Thoracic aorta (tissue), 2 donors: ENCODE data around the gene HSPA6. TPM values are rescaled to one million over a fixed set of nuclear protein-coding genes. Genes with fewer than 3 reads are reported as not detected.
"Not testable (repeated sequence)": the region's sequence is repeated elsewhere in the genome, so short reads cannot be mapped to it uniquely, and the experiment has no call there.

ENCODE experiments used
- ATAC-seq: fragments of 150-250 bp; one replicate; pipeline ENCODE4 v1.8.0; 2017; ENCODE audit warnings: low read depth; ENCODE audit not compliant: insufficient number of reproducible peaks, low FRiP score
- DNase-seq: peaks from one replicate; pipeline ENCODE4 v3.0.0-alpha.2; 2020; ENCODE audit warnings: low spot score
- H3K27ac ChIP-seq, 2 donors: fragments of 200-600 bp; sonication (generic); 1 replicate in 1 of 2; 2 replicates in 1 of 2; pipeline ENCODE4 v1.5.1; 2016; ENCODE audit warnings: mild to moderate bottlenecking in 2 of 2, moderate library complexity in 2 of 2
- H3K27me3 ChIP-seq: fragments of 200-600 bp; sonication (generic); replicated peaks from 2 replicates; pipeline ENCODE4 v1.6.0; 2016; ENCODE audit warnings: mild to moderate bottlenecking; ENCODE audit not compliant: insufficient read depth
- H3K36me3 ChIP-seq: fragments of 200-600 bp; sonication (generic); one replicate; pipeline ENCODE4 v1.5.1; 2016
- H3K4me1 ChIP-seq, 2 donors: fragments of 200-600 bp; sonication (generic); 1 replicate in 1 of 2; 2 replicates in 1 of 2; pipeline versions ENCODE4 v1.5.1 to v1.6.0; 2016; ENCODE audit warnings: low read depth in 2 of 2, mild to moderate bottlenecking in 1 of 2; ENCODE audit not compliant: control insufficient read depth in 1 of 2
- H3K4me3 ChIP-seq: fragments of 200-600 bp; sonication (generic); 2 replicates; pipeline ENCODE4 v1.5.1; 2016; ENCODE audit warnings: mild to moderate bottlenecking
- H3K9me3 ChIP-seq: fragments of 200-600 bp; sonication (generic); 2 replicates; pipeline ENCODE4 v1.5.1; 2016
- total RNA-seq, 2 donors: library from RNA; depleted of rRNA; stranded (reverse); fragments of >200 nt; gene quantifications; one replicate each; pipeline versions ENCODE4 v1.1.0 to v1.2.3, GENCODE V29; 2016
- TF ChIP-seq, protein P1 (sequence below): fragments of 200-600 bp; sonication (generic); IDR thresholded peaks from one replicate; pipeline ENCODE4 v1.5.1; 2019; ENCODE audit warnings: antibody characterized with exemption

Gene HSPA6
- total RNA-seq, 2 donors from 2014 or later: 7.7 to 11.9 TPM

DNA sequence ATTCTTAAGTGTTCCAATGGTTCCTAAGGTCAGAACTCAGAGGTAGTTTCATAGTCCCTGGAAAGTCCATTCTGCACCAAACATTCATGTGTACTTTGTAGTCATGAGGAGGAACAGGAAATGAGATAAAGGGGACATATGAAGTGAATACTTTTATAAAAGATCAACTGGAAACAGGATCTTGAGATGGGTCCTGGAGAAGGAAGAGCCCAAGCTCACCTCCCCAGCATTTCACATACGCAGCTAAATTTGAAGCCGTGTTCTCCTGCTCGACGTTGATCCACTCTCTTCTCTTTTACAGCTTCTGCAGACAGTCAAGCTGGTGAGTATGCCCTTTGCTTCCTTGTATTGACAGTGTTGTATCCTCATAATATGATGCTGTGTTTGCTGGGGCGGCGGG is 18.7 kb upstream of the HSPA6 start:
- Histone ChIP-seq H3K27me3 (peaks cover 7% of the 10 kb centered on the region), H3K36me3 (no peaks in the 10 kb centered on the region), H3K9me3 (no peaks in the 10 kb centered on the region), H3K27ac (peak overlapping the region in 1 of 2 donors; percentile 35), H3K4me1 (no peaks in the 10 kb centered on the region), H3K4me3 (peak overlapping the region; percentile 62)
- no peak for DNase-seq
- ATAC-seq: no peak
- TF ChIP-seq, protein P1, sequence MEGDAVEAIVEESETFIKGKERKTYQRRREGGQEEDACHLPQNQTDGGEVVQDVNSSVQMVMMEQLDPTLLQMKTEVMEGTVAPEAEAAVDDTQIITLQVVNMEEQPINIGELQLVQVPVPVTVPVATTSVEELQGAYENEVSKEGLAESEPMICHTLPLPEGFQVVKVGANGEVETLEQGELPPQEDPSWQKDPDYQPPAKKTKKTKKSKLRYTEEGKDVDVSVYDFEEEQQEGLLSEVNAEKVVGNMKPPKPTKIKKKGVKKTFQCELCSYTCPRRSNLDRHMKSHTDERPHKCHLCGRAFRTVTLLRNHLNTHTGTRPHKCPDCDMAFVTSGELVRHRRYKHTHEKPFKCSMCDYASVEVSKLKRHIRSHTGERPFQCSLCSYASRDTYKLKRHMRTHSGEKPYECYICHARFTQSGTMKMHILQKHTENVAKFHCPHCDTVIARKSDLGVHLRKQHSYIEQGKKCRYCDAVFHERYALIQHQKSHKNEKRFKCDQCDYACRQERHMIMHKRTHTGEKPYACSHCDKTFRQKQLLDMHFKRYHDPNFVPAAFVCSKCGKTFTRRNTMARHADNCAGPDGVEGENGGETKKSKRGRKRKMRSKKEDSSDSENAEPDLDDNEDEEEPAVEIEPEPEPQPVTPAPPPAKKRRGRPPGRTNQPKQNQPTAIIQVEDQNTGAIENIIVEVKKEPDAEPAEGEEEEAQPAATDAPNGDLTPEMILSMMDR: no peak

DNA sequence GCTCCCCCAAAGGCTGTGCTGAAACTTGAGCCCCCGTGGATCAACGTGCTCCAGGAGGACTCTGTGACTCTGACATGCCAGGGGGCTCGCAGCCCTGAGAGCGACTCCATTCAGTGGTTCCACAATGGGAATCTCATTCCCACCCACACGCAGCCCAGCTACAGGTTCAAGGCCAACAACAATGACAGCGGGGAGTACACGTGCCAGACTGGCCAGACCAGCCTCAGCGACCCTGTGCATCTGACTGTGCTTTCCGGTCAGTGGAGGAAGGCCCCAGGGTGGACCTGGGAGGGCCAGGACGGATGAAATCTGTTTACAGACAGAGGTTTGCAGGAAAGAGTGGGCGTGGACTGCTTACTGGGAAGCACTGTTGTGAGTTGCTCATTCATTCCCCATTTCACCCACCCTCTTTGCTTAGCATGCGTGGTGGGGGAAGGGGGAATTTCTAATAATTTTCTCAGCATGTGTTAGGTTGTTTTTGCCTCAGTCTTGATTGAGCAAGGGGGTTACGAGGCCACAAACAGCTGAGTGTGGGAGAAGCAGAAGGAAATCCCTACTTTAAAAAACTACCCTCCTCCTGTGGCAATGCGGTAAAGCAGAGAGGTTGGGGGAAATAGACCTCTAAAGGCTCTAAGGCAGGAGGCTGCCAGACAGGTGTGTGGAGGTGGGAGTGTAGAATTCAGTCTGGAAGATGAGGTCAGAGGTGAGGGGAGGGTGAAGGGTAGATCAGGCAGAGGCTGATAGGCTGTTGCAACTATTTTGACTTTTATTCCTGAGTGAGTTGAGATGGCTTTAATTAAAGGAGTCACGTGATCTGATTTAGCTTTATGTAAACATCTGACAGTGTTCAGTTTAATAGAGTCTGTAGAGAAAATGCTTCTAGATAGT is 17.8 kb upstream of the HSPA6 start:
- DNase-seq (no peak), ATAC-seq (no peak)
- H3K27ac ChIP-seq: peak overlapping the region in 1 of 2 donors; percentile 35
- no peaks in the 10 kb centered on the region for H3K4me1 ChIP-seq
- H3K9me3 ChIP-seq: no peaks in the 10 kb centered on the region
- H3K36me3 ChIP-seq: no peaks in the 10 kb centered on the region
- peak overlapping the region; percentile 62 for H3K4me3 ChIP-seq
- TF ChIP-seq, protein P1: no peak
- peaks cover 7% of the 10 kb centered on the region for H3K27me3 ChIP-seq

DNA sequence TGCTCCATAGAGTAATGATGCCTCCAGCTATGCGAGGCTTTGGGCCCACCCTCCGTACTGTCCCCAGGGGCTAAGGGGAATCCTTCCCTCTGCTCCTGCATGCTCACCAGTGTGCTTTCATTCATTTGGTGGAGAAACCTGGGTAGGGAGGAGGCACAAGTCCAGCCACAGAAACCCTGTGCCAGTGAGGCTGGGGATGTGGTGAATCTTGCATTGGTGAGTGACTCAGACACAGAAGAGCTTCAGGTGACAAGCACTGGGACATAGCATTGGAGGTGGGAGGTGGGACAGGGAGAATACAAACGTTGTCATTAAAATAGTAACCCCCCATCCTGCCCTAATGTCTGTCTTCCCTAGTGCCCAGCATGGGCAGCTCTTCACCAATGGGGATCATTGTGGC is 13.9 kb upstream of the HSPA6 start:
- TF ChIP-seq, protein P1: no peak
- H3K9me3 ChIP-seq: no peaks in the 10 kb centered on the region
- no peak for DNase-seq

DNA sequence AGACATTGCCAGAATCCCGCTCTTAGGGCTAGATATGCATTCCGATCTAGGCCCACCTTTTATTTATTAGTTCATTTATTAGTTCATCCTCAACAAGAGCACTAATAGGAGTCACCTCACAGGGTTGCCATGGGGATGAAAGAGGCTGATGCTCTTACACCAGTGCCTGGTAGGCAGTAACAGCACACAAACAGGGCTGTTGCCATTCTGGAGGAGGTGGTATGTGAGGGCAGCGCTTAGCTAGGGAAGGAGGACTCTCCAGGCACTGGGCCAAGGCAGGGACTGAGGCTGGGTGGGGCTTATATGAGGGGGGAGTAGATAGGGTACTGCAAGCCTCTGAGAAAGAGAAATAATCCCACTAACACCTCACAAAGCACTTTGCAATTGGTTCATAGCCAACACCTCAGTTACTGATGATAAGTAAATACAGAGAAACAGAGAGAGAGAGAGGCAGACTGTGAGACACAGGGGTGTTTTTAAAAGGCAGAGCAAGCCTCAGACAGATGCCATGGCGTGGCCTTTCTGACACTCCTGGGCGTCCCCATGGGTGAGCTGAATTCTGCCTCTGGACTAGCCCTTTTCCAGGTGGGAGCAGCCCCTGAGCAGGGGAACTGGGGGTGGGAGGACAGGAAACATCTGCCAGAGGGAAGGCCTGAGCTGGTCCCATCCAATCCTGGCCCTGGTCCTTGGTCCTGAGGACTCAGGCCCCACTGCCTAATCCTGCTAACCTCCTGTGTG is 13.2 kb upstream of the HSPA6 start:
- no peak overlapping the region for H3K27ac ChIP-seq
- no peaks in the 10 kb centered on the region for H3K36me3 ChIP-seq
- peaks cover 9 to 23% of the 10 kb centered on the region in 2 donors for H3K4me1 ChIP-seq
- TF ChIP-seq, protein P1: no peak
- DNase-seq (no peak), ATAC-seq (no peak)
- H3K27me3 ChIP-seq: no peaks in the 10 kb centered on the region
- H3K9me3 ChIP-seq: no peaks in the 10 kb centered on the region
- H3K4me3 ChIP-seq: no peak overlapping the region

More for the DNA sequence above, 13.9 kb upstream of the HSPA6 start:
- ATAC-seq: no peak
- H3K27ac ChIP-seq: no peak overlapping the region
- no peaks in the 10 kb centered on the region for H3K36me3 ChIP-seq
- H3K4me3 ChIP-seq: no peak overlapping the region
- H3K27me3 ChIP-seq: peaks cover 4% of the 10 kb centered on the region
- peaks cover 8 to 23% of the 10 kb centered on the region in 2 donors for H3K4me1 ChIP-seq

DNA sequence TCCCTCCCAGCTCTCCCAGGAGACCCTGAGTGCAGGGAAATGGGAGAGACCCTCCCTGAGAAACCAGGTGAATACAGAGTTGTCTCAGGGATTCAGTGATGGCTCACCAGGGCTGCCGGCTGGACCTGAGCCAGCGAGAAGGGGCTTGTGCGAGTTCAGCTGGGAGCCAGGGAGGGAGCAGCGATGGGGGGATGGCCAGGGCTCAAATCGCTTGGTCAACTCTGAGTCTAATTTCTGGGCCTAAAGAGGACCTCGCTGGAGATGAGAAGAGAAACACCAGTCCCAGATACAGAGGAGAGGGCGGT is 12.6 kb upstream of the HSPA6 start:
- Histone ChIP-seq H3K4me3 (no peak overlapping the region), H3K36me3 (no peaks in the 10 kb centered on the region), H3K9me3 (no peaks in the 10 kb centered on the region), H3K27me3 (no peaks in the 10 kb centered on the region), H3K4me1 (peaks cover 9 to 23% of the 10 kb centered on the region in 2 donors), H3K27ac (no peak overlapping the region)
- ATAC-seq (no peak), DNase-seq (no peak)
- TF ChIP-seq, protein P1: no peak

DNA sequence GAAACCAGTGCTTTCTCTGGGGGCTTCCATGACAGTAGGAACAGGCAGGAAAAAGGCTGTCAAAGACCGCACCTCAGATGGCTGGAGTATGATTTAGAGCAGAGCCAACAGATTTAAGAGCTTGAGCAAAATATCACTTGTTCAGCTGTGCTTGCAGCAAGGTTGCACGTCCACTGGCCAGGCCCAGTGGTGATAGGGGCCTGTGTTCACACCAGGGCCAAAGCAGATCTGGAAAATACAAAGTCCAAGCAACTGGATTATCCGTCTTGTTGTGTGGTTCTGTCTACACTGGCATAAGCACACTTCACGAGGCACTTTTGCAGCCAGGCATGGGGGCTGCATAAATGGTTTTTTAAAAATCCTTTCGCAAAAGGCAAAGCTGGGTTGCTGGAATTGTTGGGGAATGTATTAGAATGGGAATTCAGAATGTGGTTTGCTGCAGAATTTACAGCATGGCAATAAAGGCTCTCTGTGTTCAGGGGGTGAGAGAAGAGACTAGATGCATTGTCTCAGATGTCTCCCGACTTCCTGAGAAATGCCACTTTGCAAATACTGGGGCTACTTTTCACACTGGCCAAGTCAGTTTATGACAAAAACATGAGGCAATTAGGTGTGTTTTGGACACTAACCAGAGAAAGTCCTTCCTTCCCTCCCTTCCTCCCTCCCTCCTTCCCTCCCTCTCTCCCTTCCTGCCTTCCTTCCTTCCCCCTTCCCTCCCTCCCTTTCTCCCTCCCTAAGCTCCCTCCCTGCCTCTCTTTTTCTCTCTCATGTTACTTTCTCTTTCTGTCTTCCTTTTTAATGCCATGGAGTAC is 11.5 kb upstream of the HSPA6 start:
- peaks cover 9 to 23% of the 10 kb centered on the region in 2 donors for H3K4me1 ChIP-seq
- not testable (repeated sequence) for H3K9me3 ChIP-seq, DNase-seq, H3K4me3 ChIP-seq, H3K36me3 ChIP-seq, H3K27ac ChIP-seq, H3K27me3 ChIP-seq, ATAC-seq

DNA sequence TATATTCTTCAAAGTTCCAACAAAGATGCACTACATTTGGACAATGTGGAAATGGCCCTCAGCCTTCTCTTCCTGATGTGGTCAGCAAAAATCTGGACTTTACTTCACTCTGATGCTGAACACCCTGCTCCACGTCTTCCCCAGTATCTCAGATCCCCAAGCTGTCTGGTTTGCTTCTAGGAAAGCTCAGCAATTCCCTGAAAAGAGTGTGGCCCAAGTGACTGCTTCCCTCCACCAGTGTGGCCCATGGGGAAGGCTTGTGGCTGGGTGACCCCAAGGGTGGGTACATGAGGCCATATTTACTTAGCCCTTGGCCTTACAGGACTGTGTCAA is 10.9 kb upstream of the HSPA6 start:
- not testable (repeated sequence) for DNase-seq, ATAC-seq, H3K36me3 ChIP-seq, H3K4me3 ChIP-seq, H3K9me3 ChIP-seq, H3K27me3 ChIP-seq
- Histone ChIP-seq H3K4me1 (peaks cover 9 to 23% of the 10 kb centered on the region in 2 donors), H3K27ac (peak overlapping the region; percentile 69 to 80)
